Ishikawa (cell line): ENCODE results near the gene USP47.

Experiments used
- FOXM1 ChIP-seq: IDR thresholded peaks from 2 replicates; pipeline ENCODE4 v1.6.1; 2012; ENCODE audit warnings: low read depth, borderline replicate concordance
- NFIC ChIP-seq: IDR thresholded peaks from 2 replicates; pipeline ENCODE4 v1.6.1; 2012
- RAD21 ChIP-seq: IDR thresholded peaks from 2 replicates; pipeline ENCODE4 v1.6.1; 2012; ENCODE audit warnings: low read depth
- TAF1 ChIP-seq: IDR thresholded peaks from 2 replicates; pipeline ENCODE4 v1.6.1; 2012; ENCODE audit warnings: low read depth, mild to moderate bottlenecking
- TCF12 ChIP-seq: IDR thresholded peaks from 2 replicates; pipeline ENCODE4 v1.6.1; 2012; ENCODE audit warnings: low read depth
- TEAD4 ChIP-seq: IDR thresholded peaks from 2 replicates; pipeline ENCODE4 v1.6.1; 2012
- YY1 ChIP-seq: IDR thresholded peaks from 2 replicates; pipeline ENCODE4 v1.6.1; 2012; ENCODE audit warnings: low read depth
- ZBTB7A ChIP-seq: IDR thresholded peaks from 2 replicates; pipeline ENCODE4 v1.6.1; 2012; ENCODE audit warnings: low read depth

GRCh38 chr11:12007230-12007593, 165.4 kb downstream of the USP47 start:
- TF ChIP-seq TCF12 (no peak), YY1 (no peak), NFIC (no peak), FOXM1 (no peak), RAD21 (no peak), TEAD4 (no peak), TAF1 (no peak), ZBTB7A (no peak)
